ENCODE results near the gene PPFIBP2. TPM values are rescaled to one million over a fixed set of nuclear protein-coding genes. Genes with fewer than 3 reads are reported as not detected.

The PPFIBP2 gene
- total RNA-seq, 2 donors from 2014 or later, result 27.5 to 30.6 TPM

GRCh38 chr11:7613394-7613720 lies 99.6 kb downstream of the PPFIBP2 start:
- H3K4me1 Mint-ChIP-seq (ENCODE audit: low read depth), result no peaks in the 10 kb centered on the region
- H3K4me3 Mint-ChIP-seq, result no peak overlapping the region
- H3K27me3 Mint-ChIP-seq (ENCODE audit: low read depth), result no peaks in the 10 kb centered on the region
- peaks cover 0 to 2% of the 10 kb centered on the region in 2 donors for H3K36me3 Mint-ChIP-seq (ENCODE audit: insufficient read depth in 2 of 2)
- no peak overlapping the region for H3K27ac Mint-ChIP-seq
- DNase-seq (no peak), ATAC-seq (replicated peaks in 1 of 2) (no peak)
- no peaks in the 10 kb centered on the region for H3K9me3 Mint-ChIP-seq

DNA sequence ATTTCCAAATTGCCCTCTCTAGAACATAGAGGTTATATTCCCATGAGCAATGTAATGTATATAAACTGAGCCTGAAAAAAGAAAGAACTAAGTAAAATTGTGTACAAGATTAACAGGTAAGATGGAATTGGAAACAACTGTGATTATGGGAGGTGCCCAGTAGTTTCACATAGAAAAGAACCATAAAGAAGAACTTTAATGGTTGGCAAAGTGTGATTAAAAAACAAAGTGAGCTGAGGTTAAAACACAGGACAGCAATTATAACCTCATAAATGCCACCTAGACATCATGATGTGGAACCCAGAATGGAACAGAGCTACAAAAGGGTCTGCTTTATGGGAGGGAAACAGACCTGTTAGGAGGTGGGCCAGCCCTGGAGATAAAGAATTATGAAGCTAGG lies 100.9 kb downstream of the PPFIBP2 start:
- Mint-ChIP-seq H3K4me1 (ENCODE audit: low read depth) (no peaks in the 10 kb centered on the region), H3K4me3 (no peak overlapping the region), H3K27ac (no peak overlapping the region), H3K9me3 (no peaks in the 10 kb centered on the region), H3K27me3 (ENCODE audit: low read depth) (no peaks in the 10 kb centered on the region), H3K36me3 (ENCODE audit: insufficient read depth in 2 of 2) (peaks cover 0 to 2% of the 10 kb centered on the region in 2 donors)
- DNase-seq (no peak), ATAC-seq (replicated peaks in 1 of 2) (no peak)

DNA sequence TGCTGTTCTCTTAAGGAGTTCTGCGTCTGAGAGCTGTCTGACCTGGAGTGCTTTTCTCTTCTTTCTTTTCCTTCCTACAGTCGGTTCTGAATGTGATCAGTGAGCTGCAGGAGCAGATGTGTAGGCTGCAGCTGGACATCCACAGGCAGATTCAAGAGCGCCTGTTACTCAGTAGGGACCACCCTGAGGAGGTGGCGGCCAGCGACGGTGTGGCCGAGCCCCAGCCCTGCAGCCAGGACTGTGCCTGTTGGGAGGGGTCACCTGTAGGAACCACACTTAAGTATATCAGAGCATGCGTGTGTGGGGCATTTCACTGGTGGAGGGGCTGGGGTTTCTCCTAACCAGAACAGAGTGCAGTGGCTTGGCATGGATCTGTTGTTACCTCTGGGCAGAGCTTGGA lies 103.2 kb downstream of the PPFIBP2 start:
- ATAC-seq (replicated peaks in 1 of 2) (no peak), DNase-seq (no peak)
- Mint-ChIP-seq H3K9me3 (no peaks in the 10 kb centered on the region), H3K36me3 (ENCODE audit: insufficient read depth in 2 of 2) (peaks cover 0 to 2% of the 10 kb centered on the region in 2 donors), H3K27ac (no peak overlapping the region), H3K4me3 (no peak overlapping the region), H3K27me3 (ENCODE audit: low read depth) (no peaks in the 10 kb centered on the region), H3K4me1 (ENCODE audit: low read depth) (no peaks in the 10 kb centered on the region)

DNA sequence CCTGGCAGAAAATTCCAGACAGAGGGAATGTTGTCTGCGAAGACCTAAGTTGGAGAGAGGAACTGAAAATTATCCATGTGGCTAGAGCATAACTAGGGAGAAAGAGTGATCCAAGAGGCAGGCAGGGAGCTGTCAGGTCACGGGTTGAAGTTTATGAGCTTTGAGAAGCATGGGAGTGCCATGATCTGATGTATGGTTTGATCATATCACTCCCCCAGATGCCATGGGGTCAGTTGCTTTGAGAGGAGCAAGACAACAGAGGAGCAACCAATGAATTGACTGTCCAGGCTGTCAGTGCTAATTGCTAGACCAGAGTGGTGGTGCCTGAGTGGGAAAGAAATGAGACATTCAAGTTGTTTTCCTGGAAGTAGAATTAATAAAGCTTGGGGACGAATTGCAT lies 105.5 kb downstream of the PPFIBP2 start:
- ATAC-seq (replicated peaks in 1 of 2), result no peak
- no peaks in the 10 kb centered on the region for H3K27me3 Mint-ChIP-seq (ENCODE audit: low read depth)
- H3K27ac Mint-ChIP-seq, result no peak overlapping the region
- no peaks in the 10 kb centered on the region for H3K4me1 Mint-ChIP-seq (ENCODE audit: low read depth)
- no peaks in the 10 kb centered on the region for H3K9me3 Mint-ChIP-seq
- DNase-seq, result no peak
- H3K4me3 Mint-ChIP-seq, result no peak overlapping the region
- peaks cover 0 to 2% of the 10 kb centered on the region in 2 donors for H3K36me3 Mint-ChIP-seq (ENCODE audit: insufficient read depth in 2 of 2)

DNA sequence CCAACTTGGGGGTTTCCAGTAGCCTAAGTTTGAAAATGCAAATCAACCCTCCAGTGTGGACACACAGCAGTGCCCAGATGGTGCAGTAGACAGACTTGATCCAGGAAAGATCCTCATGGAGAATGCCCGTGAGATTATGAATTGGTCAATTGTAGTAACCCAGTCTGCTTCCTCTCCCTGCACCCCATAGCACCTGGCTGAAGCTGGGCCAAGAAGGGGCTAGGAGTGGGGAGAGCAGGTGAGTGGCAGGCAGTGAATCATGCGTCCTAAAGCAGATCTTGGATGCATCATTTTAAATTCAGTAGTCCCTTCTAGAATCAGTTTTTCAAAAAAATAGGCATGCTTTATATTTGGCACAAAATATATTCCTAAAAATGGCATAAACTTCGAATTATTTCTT lies 107.3 kb downstream of the PPFIBP2 start:
- no peak for ATAC-seq (replicated peaks in 1 of 2)
- Mint-ChIP-seq H3K9me3 (no peaks in the 10 kb centered on the region), H3K4me1 (ENCODE audit: low read depth) (no peaks in the 10 kb centered on the region), H3K36me3 (ENCODE audit: insufficient read depth in 2 of 2) (no peaks in the 10 kb centered on the region), H3K4me3 (no peak overlapping the region), H3K27ac (no peak overlapping the region), H3K27me3 (ENCODE audit: low read depth) (no peaks in the 10 kb centered on the region)
- DNase-seq, result no peak

DNA sequence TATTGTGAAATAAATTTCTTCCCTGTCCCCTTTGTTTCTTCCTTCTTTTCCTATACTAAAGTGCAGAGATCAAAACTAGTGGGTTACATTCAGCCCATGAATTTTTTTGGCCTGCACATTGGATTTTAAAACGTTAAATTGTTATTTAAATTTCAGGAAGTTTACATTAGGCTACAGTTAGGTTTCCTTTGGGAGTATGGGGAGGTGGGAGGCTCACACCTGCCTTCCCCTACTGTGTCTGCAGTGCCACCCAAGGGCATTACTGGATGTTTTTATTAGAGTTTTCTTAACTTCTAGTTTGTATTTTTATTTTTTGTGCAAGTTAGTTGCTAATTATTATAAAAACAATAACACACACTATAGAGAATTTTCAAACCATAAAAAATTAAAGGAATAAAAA lies 107.8 kb downstream of the PPFIBP2 start:
- ATAC-seq (replicated peaks in 1 of 2), result no peak
- H3K4me3 Mint-ChIP-seq, result no peak overlapping the region

GRCh38 chr11:7622721-7623120 lies 108.9 kb downstream of the PPFIBP2 start:
- no peaks in the 10 kb centered on the region for H3K4me1 Mint-ChIP-seq (ENCODE audit: low read depth)
- DNase-seq (no peak), ATAC-seq (replicated peaks in 1 of 2) (no peak)
- no peaks in the 10 kb centered on the region for H3K27me3 Mint-ChIP-seq (ENCODE audit: low read depth)
- no peak overlapping the region for H3K4me3 Mint-ChIP-seq
- no peaks in the 10 kb centered on the region for H3K36me3 Mint-ChIP-seq (ENCODE audit: insufficient read depth in 2 of 2)
- no peaks in the 10 kb centered on the region for H3K9me3 Mint-ChIP-seq
- H3K27ac Mint-ChIP-seq, result no peak overlapping the region

More for the DNA sequence above, 107.8 kb downstream of the PPFIBP2 start:
- DNase-seq, result no peak
- Mint-ChIP-seq H3K27me3 (ENCODE audit: low read depth) (no peaks in the 10 kb centered on the region), H3K9me3 (no peaks in the 10 kb centered on the region), H3K36me3 (ENCODE audit: insufficient read depth in 2 of 2) (no peaks in the 10 kb centered on the region), H3K4me1 (ENCODE audit: low read depth) (no peaks in the 10 kb centered on the region), H3K27ac (no peak overlapping the region)

DNA sequence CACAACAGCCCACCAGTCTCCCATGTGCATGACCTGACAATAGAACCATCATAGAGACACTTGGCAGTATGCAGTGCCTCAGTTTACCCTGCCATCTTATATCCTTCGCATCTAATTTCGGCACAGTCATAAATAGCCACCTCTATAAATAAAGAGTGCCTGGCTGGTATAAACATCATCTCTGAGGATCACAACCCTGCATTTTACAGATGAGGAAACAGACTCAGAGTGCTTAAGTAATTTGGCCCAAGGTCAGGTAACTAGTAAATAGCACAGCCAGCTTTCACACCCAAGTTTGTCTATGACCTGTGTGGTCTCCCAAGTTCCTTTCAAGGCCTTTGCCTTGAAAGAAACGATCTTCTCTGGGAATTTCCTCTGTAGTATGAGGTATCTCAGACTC lies 114.9 kb downstream of the PPFIBP2 start:
- H3K9me3 Mint-ChIP-seq, result no peaks in the 10 kb centered on the region
- H3K36me3 Mint-ChIP-seq (ENCODE audit: insufficient read depth in 2 of 2), result peaks cover 0 to 3% of the 10 kb centered on the region in 2 donors
- ATAC-seq (replicated peaks in 1 of 2) (no peak), DNase-seq (no peak)
- no peak overlapping the region for H3K27ac Mint-ChIP-seq
- no peak overlapping the region for H3K4me3 Mint-ChIP-seq
- H3K27me3 Mint-ChIP-seq (ENCODE audit: low read depth), result no peaks in the 10 kb centered on the region
- no peaks in the 10 kb centered on the region for H3K4me1 Mint-ChIP-seq (ENCODE audit: low read depth)

- H3K4me3 Mint-ChIP-seq, result no peak overlapping the region
- H3K27me3 Mint-ChIP-seq (ENCODE audit: low read depth), result no peaks in the 10 kb centered on the region
- ATAC-seq (replicated peaks in 1 of 2) (no peak), DNase-seq (no peak)
- H3K36me3 Mint-ChIP-seq (ENCODE audit: insufficient read depth in 2 of 2), result peaks cover 0 to 5% of the 10 kb centered on the region in 2 donors
- no peaks in the 10 kb centered on the region for H3K9me3 Mint-ChIP-seq
- no peak overlapping the region for H3K27ac Mint-ChIP-seq
- H3K4me1 Mint-ChIP-seq (ENCODE audit: low read depth), result no peaks in the 10 kb centered on the region
Measured at GRCh38 chr11:7630002-7630401, 116.2 kb downstream of the PPFIBP2 start.

DNA sequence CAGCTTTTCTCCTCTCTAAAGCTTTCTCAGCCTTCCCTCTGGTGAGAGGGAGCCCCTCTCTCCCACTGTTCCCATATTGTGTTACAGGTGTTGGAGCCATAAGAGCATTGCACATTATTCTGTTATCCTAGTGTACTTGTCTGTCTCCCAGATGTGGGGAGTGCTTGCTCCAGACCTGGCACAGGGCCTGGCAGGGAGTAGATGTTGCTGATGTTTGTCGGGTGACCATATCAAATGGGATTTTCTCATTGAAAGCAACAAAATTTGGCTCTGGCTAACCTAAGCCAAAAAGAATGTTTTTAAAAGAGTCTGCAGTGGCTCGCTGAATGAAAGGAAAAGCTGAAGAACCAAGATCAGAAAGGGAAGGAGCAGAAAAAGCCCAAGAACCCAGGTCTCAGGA lies 118.4 kb downstream of the PPFIBP2 start:
- no peaks in the 10 kb centered on the region for H3K27me3 Mint-ChIP-seq (ENCODE audit: low read depth)
- H3K36me3 Mint-ChIP-seq (ENCODE audit: insufficient read depth in 2 of 2), result peaks cover 0 to 5% of the 10 kb centered on the region in 2 donors
- ATAC-seq (replicated peaks in 1 of 2) (no peak), DNase-seq (no peak)
- no peaks in the 10 kb centered on the region for H3K9me3 Mint-ChIP-seq
- no peak overlapping the region for H3K27ac Mint-ChIP-seq
- H3K4me3 Mint-ChIP-seq, result no peak overlapping the region
- no peaks in the 10 kb centered on the region for H3K4me1 Mint-ChIP-seq (ENCODE audit: low read depth)

GRCh38 chr11:7635137-7635536 lies 121.3 kb downstream of the PPFIBP2 start:
- no peaks in the 10 kb centered on the region for H3K27me3 Mint-ChIP-seq (ENCODE audit: low read depth)
- H3K4me3 Mint-ChIP-seq, result no peak overlapping the region

GRCh38 chr11:7635708-7636107 lies 121.9 kb downstream of the PPFIBP2 start:
- H3K27ac Mint-ChIP-seq, result no peak overlapping the region
- ATAC-seq (replicated peaks in 1 of 2), result no peak
- no peak overlapping the region for H3K4me3 Mint-ChIP-seq
- H3K9me3 Mint-ChIP-seq, result no peaks in the 10 kb centered on the region
- peaks cover under 1 to 5% of the 10 kb centered on the region in 2 donors for H3K36me3 Mint-ChIP-seq (ENCODE audit: insufficient read depth in 2 of 2)
- H3K4me1 Mint-ChIP-seq (ENCODE audit: low read depth), result no peaks in the 10 kb centered on the region
- no peak for DNase-seq
- H3K27me3 Mint-ChIP-seq (ENCODE audit: low read depth), result no peaks in the 10 kb centered on the region

More at GRCh38 chr11:7635137-7635536, 121.3 kb downstream of the PPFIBP2 start:
- H3K4me1 Mint-ChIP-seq (ENCODE audit: low read depth), result no peaks in the 10 kb centered on the region
- no peak overlapping the region for H3K27ac Mint-ChIP-seq
- no peaks in the 10 kb centered on the region for H3K9me3 Mint-ChIP-seq
- ATAC-seq (replicated peaks in 1 of 2) (no peak), DNase-seq (no peak)
- H3K36me3 Mint-ChIP-seq (ENCODE audit: insufficient read depth in 2 of 2), result peaks cover 0 to 5% of the 10 kb centered on the region in 2 donors

DNA sequence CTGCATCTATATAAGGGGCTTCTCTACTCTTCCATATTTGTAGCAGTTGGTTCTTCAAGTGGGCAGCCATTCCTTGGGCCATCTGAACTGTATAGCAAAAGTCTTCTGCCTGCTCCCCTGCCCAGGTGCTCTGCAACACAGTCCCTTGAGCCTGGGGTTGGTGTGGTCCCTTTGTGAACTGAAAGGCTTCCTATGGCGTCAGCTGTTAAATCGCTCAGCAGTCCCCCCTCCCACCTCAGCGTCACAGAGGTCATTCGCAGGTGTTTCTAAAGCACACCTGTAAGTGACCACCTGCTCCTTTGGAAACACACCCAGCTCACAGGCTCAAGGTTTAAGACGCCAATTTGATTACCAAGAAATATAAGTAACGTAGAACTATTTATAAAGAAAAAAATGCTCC lies 122.6 kb downstream of the PPFIBP2 start:
- Mint-ChIP-seq H3K27ac (no peak overlapping the region), H3K36me3 (ENCODE audit: insufficient read depth in 2 of 2) (peaks cover 2 to 6% of the 10 kb centered on the region in 2 donors), H3K9me3 (no peaks in the 10 kb centered on the region), H3K27me3 (ENCODE audit: low read depth) (no peaks in the 10 kb centered on the region), H3K4me3 (no peak overlapping the region), H3K4me1 (ENCODE audit: low read depth) (no peaks in the 10 kb centered on the region)
- DNase-seq (no peak), ATAC-seq (replicated peaks in 1 of 2) (no peak)

DNA sequence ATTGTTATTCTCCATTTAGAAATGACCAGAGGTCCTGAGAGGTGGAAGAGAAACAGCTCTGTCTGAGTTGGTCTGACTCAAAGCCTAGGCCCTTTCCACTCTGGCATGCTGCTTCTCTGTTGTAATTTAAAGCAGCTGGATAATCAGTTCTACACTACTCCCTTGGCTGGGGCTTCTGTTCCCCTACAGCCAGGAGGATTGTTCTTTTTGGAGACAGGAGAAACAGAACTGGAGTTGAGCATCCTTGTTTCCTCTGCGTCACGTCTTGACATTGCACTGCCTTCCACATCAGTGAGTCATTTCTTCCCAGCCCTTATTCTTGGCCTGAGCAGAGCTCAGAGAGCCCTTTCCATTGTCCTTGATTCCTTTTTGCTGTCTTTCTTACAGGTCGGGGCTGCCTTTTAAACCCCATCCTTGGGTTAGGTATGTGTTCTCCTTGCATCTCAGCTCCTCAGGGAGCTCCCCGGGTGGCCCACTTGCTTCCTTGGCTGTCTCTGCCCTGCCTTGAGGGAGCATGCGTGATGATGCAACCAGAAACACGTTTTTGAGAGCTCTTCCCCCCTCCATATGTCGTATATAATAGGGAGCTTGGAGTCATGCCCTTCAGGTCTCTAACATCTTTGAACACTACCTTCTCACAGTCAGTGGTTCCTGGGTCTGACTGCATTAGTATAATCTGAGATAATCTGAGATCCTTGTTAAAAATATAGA lies 123.8 kb downstream of the PPFIBP2 start:
- H3K4me3 Mint-ChIP-seq, result no peak overlapping the region
- H3K4me1 Mint-ChIP-seq (ENCODE audit: low read depth), result no peaks in the 10 kb centered on the region
- DNase-seq, result no peak
- H3K27me3 Mint-ChIP-seq (ENCODE audit: low read depth), result no peaks in the 10 kb centered on the region
- H3K27ac Mint-ChIP-seq, result no peak overlapping the region
- ATAC-seq (replicated peaks in 1 of 2), result no peak
- H3K9me3 Mint-ChIP-seq, result no peaks in the 10 kb centered on the region
- H3K36me3 Mint-ChIP-seq (ENCODE audit: insufficient read depth in 2 of 2), result peaks cover 2 to 4% of the 10 kb centered on the region in 2 donors

All from activated T-cell treated with anti-CD3 and anti-CD28 coated beads, Interleukin-2, amount 50 U/mL, for 72 hours (primary cell).